Stimulated activated CD4-positive, alpha-beta T cell treated with anti-CD3 and anti-CD28 coated beads, TNF-alpha, amount 100 ng/mL, for 4 hours (primary cell): Measurements from ENCODE around the gene ARHGEF25.
"Not testable (repeated sequence)": the region's sequence is repeated elsewhere in the genome, so short reads cannot be mapped to it uniquely, and the experiment has no call there.

ENCODE experiments used
- DNase-seq, 3 experiments: peaks; one replicate each; pipeline ENCODE4 v3.0.0-alpha.2; 2020; ENCODE audit warnings: low read depth in 3 of 3

ARHGEF25 gene

DNA sequence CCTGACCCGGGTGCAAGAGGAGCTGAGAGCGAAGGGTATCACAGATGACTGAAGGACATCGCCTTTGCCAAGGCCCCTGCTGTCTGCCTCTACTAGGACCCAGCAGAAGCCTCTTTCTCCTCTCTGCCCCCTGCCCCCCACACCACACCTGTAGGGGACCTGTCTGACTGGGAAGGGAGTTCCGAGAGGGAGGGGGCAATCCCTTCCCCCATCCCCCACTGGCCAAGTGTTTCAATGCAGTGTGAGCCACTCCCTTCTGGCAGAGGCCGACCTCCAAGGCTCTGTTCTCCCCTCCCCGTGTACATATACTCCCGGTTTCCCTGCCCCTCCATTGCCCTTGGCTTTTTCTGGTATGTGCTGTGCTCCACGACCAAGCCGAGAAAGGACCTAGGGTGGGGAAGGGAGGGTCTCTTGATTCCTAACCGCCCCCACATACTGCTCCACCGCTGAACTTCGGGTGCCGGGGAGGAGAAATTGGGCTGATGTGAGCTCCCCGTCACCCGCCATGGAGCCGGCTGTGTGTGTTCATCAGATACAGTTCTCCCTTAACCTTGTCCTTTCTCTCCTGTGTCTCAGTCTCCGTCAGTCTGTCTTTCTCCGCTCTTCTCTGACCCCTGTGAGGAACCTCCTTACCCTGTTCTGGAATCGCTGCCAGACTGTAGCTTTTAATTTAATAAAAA, 2.0 kb upstream of the ARHGEF25 start:
- no peak for DNase-seq

DNA sequence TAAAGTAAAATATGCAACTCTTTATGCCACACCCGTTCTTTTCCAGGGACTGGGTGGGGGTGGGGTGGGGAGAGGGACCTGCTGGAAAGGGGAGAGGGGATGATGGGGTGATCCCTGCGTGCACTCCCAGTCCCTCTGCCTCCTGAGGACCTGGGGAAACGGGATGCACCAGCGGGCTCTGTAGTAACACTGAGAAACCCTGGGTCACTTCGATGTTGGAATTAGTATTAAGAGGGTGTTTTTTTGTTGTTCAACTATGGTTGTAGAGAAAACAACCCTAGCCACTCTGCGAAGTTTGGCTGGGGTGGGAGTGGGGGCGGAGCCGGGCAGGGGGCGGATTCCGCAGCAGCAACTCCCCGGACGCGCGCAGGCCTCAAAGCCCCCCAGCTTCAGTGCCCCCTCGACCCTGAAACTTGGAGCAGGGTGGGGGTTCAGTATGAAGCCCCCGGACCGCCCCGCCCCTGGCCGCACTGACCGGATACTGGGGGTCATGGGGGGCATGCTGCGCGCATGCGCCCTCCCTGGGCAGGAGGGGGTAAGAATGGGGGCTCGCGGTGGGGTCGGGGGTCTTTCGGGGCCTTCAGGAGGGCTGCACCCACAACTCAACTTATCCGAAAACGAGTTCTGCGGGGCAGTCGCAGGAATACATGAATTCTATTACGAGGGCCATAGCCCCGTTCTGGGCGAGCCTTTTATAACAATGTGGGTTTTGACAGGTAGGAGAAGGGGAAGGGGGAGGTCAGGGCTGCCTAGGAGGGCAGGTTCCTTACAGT, 1.3 kb upstream of the ARHGEF25 start:
- DNase-seq: no peak

DNA sequence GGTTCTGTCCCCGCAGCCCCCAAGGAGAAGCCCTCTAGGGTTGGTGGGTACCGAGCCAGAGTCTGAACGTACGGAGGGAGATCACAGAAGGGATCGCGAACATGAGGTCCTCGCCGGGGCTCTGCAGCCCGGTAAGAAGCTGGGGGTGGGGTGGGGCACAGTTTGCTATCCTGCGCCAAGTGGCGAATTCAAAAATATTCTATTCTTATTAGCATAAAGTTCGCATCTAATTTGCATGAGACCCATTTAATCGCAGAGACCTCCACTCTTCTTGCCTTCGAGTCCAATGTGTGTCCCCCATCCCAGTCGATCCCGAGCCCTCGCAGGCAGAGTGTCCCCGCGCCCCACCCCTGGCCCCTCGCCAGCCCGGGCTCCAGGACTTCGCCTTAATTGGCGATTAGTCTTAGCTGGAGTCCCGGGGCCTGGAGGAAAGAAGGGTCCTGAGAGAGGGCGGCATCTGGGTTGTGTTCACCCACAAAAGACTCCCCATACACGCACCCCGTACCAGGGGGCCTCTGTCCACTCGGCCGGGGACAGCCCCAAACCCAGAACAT, 604 bp upstream of the ARHGEF25 start:
- no peak for DNase-seq

DNA sequence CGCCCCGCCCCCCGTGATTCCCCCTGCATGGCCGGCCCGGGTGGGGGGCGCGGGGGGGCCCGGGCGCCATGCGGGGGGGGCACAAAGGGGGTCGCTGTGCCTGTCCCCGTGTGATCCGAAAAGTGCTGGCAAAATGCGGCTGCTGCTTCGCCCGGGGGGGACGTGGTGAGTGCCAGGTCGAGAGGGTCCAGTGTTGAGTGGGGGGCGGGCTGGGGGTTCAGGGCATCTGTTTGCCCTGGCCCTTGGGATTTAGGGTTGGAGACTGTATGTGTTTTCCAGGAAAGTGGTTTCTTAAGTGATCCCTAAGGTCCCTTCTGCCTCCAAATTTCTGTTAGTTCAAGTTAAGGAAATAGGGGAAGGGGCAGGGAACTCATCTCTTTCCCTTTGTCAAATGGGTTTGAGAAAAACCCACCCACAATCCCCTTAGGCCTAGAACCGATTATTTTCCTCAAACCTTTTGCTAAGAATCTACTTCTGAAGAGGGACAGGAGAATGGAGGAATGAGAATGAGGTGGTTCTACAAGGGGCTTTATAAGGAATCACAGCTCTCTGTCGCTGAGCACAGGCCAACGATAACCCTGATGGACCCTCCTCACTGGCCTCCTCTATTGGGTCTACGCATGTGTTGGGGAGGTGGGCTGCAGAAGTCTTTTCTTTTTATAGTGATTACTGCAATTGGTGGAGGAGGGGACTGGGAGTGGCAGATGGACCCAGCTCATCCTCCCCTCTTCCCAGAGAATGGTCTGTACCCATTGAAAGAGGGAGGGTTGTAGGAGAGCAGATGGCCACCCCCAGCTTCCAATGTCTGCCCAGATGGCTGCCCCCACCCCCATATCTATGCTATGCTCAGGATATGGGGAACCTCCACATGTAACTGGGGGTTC, 834 bp downstream of the ARHGEF25 start:
- DNase-seq: no peak

DNA sequence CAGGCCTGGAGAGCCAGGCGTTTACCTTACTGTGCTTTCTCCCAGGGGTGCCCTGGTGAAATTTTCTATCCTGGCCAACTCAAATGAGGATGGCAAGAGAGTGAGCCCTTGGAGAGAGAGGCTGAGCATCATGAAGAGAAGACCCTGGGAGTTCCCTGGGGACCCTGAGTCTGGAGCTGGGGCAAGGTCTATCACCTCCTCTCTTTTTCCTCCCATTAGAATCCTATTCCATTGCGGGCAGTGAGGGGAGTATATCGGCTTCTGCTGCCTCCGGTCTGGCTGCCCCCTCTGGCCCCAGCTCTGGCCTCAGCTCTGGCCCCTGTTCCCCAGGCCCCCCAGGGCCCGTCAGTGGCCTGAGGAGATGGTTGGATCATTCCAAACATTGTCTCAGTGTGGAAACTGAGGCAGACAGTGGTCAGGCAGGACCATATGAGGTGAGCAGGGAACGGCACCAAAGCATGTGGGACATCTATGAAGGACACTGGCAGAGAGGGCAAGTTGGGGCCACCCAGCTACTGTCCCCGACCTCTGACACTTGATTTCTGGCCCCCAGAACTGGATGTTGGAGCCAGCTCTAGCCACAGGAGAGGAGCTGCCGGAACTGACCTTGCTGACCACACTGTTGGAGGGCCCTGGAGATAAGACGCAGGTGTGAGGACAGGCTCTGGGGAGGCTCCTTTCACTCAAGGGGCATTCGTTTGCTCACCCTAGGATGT, 1.6 kb downstream of the ARHGEF25 start:
- no peak for DNase-seq

DNA sequence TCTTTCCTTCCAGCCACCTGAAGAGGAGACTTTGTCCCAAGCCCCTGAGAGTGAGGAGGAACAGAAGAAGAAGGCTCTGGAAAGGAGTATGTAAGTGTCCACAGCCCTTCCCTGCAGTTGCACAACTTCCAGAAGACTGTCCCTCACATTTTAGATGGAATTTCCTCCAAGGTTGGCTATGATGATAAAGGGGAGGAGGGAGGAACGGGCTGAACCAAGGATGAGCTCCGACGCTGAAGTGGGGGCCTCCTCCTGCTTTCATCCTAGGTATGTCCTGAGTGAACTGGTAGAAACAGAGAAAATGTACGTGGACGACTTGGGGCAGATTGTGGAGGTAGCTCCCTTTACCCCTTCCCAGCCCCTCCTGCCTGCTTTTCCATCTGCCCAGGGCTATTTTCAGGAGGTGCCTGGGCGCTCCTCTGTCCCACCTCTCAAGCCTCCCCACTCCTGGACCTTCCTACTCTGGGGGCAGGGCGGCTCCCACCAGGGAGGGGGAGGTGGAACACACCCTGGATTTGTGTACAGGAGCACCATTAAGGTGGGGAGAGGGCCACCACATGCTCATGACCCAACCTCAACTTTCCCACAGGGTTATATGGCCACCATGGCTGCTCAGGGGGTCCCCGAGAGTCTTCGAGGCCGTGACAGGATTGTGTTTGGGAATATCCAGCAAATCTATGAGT, 2.3 kb downstream of the ARHGEF25 start:
- no peak for DNase-seq

DNA sequence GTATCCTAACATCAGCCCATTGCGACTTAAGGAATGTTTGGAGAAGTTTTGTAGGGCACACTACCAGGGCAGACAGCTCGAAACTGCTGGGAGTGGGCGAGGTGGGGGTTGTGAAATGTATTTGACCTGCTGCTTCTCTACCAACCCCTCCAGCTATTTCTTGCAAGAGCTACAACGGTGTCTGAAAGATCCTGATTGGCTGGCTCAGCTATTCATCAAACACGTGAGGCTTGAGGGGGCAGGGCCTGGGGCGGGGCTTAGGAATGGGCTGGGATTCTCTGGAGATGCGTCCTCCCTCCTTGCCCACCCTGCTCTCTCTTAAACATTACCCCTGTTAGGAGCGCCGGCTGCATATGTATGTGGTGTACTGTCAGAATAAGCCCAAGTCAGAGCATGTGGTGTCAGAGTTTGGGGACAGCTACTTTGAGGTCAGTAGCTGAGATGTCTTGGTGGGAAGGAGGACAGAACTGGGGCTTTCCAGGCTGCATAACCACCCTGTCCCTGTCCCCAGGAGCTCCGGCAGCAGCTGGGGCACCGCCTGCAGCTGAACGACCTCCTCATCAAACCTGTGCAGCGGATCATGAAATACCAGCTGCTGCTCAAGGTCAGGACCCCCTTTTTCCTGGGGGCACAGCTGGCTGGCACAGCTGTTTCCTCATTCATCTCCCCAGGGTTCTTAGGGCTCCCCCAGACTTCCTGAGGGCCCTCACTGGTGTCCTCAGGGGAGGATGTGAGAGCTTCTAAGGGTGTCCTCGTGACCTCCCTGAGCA, 3.1 kb downstream of the ARHGEF25 start:
- DNase-seq: no peak

DNA sequence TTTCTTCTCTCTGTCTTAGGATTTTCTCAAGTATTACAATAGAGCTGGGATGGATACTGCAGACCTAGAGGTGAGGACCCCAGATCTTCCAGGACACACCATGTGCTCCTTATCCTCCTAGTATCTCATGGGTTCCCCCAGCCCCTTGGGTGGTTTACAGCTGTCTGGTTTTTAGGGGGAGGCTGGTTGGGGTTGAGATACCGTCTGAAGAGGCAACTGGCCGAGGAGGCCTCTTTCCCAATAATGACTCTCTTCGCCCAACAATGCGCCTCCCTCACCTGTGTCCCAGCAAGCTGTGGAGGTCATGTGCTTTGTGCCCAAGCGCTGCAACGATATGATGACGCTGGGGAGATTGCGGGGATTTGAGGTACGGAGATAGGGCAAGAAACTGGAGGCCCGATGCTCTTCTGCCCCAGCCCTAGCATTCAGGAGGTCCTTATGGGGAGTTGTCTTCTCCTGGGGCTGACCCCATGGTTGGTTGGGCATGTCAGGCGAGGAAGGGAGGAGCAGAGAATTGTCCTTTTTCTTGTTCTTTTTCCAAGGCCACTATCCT, 3.8 kb downstream of the ARHGEF25 start:
- DNase-seq: no peak

DNA sequence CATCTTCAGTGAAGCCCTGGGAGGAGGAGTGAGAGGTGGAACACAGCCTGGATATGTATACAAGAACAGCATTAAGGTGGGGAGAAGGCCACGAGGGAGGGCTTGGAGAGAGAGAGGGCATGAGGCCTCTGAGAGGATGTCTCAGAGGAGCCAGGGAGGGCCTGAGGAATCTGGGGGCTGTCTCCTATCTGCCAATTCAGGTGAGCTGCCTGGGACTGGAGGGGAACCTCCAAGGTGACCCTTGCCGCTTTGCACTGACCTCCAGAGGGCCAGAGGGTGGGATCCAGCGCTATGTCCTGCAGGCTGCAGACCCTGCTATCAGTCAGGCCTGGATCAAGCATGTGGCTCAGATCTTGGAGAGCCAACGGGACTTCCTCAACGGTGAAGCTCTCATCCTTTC, 4.4 kb downstream of the ARHGEF25 start:
- no peak for DNase-seq

DNA sequence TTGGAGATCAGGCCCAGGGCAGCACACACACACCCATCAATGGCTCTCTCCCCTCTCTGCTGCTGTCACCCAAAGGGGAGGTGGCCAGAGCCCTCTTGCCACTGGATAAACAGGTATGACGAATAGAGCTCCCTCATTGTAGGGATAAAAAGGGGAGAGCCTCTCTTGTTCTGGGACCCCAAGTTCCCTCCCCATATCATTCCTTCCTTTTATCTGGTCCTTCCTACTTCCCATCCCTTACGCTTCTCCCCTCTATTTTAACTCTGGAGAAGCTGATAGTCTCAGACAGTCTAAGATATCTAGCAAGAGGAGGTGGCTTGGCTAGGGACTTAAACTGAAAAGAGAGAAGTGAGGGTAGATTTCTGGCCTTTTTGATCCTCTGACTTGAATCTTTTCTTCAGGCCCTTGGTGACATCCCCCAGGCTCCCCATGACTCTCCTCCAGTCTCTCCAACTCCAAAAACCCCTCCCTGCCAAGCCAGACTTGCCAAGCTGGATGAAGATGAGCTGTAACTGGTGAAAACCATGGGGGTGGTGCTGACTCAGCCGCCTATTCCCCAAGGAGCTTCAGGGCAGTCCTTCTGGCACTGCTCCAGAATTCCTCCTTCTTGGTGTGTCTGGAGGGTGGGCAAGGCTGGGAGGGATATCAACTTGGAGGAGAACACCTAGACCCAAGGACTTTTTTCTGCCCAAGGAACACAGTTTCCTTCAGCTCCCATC, 5.3 kb downstream of the ARHGEF25 start:
- DNase-seq: no peak

DNA sequence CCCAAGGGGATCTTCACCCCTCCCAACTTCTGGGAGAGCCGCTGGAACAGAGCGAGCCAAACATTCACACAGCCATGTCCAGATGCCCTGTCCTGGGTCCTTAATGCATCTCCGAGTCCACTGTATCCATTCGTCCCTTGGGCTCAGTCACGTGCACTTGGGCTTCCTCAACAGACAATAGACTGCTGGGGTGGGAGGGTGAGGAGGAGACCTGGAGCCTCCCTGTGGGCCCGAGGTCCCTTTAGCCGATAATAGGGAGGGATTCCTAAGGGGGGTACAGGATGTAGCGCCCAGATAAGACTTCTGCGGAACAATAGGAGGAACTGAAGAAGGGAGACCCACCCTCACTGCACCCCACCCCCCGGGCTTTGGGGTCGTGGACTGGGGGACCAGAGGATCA, 6.7 kb downstream of the ARHGEF25 start:
- no peak for DNase-seq

DNA sequence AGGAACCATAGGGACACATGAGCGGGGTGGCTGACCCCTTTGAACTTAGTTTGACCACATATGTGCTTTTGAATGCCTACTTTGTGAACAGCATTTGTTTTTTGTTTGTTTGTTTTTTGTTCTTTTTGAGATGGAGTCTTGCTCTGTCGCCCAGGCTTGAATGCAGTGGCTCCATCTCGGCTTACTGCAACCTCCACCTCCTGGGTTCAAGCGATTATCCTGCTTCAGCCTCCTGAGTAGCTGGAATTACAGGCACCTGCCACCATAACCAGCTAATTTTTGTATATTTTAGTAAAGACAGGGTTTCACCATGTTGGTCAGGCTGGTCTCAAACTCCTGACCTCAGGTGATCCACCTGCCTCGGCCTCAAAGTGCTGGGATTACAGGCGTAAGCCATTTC, 7.2 kb downstream of the ARHGEF25 start:
- DNase-seq: not testable (repeated sequence)

DNA sequence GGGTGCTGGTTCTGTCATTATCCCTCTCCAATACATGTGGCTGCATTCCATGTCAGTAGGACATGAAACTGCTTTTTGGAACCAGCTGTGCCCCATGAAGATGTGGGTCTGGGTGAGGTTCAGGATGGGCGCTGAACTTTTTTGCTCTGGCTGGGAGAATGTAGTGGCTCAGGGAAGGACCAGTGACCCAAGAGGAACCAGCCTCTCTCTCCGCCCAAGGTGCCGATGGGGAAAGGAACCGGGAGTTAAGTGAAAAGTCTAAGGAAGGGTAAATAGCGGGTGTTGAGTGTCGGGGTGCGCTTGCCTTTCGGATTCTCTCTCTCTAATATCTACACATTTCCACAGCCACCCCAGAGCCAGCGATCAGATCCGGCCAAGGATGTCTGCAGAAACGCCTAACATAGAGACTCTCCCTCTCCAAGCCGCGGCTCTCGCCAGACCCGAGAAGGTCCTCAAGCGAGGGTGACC, 7.8 kb downstream of the ARHGEF25 start:
- no peak for DNase-seq

DNA sequence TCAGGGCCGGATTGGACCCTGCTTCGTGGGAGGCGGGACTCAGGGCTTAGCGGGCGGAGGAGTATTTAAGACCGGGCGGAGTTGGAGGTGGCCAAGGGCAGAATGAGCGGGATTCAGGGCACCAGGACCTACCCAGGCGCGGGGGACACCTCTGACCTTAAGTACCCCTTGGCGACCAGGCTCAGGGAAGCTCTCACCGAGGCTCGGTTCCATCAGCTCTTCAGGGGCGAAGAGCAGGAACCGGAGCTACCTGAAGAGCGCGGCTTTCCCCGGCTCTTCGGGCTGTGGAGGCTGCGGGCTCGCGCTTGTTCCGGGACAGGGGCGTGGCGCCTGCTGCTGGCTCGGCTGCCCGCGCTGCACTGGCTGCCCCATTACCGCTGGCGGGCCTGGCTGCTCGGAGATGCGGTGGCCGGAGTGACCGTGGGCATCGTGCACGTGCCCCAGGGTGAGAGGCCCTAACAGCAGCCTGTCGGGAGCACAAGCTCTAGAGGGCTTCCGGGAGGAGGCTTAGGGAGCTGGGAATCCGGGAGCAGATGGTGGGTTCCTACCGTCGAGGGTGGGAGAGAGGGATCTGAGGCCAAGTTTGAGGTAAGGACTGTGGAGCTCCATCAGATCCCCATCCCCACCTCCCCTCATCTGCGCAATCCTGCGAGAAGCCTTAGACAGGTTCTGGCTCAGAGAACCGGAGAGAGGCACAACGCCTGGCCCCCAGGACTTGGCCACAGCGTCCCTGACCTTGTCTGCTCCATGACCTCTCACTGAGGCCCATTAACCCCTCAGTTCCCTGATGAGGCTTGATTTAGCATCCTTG, 8.4 kb downstream of the ARHGEF25 start:
- no peak for DNase-seq

DNA sequence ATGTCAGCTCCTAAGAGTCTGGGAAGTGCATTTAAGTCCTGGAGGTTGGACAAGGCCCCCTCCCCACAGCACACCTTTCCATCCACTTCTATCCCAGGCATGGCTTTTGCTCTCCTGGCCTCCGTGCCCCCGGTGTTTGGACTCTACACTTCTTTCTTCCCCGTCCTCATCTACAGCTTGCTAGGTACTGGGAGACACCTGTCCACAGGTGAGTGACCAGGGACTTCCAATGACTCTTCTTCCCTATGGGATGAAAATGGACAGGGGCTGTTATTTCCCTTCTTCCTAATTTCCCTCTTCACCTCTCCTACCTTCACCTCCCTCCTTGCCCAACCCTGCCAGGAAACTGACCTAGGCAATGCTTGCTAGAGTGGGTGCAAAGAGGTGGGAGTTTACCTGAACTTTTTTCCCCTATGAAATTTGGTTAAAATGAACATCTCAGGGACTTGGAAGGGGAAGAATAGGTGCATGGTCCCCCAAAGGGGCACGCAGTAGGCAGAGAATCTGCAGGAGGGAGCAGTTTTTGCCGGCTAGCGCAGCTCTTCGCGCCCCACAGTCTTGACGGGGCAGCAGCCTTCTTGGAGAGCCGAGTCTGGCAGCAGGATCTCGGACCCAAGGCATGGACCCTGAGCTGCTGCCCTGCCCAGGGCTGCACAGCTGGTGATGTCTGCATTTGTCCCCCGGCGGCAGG, 9.2 kb downstream of the ARHGEF25 start:
- DNase-seq: no peak

DNA sequence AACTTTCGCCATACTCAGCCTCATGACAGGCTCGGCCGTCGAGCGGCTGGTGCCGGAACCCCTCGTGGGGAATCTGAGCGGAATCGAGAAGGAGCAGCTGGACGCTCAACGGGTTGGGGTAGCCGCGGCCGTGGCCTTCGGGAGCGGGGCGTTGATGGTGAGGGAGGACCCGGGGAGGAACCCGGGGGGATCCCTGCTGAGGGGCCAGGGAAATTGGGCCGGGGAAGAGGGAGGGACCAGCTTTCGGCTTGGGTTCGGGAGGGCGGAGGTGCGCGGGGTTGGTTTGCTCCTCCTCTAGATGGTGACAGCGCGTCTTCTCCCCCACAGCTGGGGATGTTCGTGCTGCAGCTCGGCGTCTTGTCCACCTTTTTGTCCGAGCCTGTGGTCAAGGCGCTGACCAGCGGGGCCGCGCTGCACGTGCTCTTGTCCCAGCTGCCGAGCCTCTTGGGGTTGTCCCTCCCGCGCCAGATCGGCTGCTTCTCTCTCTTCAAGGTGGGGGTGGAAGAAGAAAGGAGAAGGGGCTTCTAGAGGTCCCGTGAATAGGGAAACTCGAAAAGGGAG, 9.8 kb downstream of the ARHGEF25 start:
- no peak for DNase-seq
